GM19240 (cell line): ENCODE measurements around the gene LAP3.
"Not testable (repeated sequence)": the region's sequence is repeated elsewhere in the genome, so short reads cannot be mapped to it uniquely, and the experiment has no call there.

Source experiments
- DNase-seq: peaks from one replicate; pipeline ENCODE4 v3.0.0; 2011; ENCODE audit warnings: low spot score; ENCODE audit not compliant: insufficient read length

Gene LAP3

GRCh38 chr4:17561195-17561909 lies 15.6 kb upstream of the LAP3 start:
- DNase-seq: no peak

DNA sequence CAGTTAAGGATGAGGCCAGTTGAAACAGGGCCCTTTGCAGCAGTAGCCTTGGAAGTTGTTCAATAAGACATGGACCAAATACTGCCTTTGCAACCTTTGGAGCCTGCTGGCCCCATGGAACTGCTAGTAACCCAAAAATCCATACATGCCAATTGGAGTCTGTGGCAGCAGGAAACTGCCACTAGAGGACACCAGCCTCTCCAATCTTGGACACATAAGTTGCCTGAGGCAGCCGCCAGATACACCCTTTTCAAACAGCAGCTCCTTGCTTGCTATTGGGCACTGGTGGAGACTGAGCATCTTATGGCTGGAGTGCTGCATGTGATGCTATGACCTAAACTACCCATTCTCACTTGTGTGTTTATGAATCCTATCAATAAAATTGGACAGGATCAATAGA lies 14.8 kb upstream of the LAP3 start:
- DNase-seq: no peak

GRCh38 chr4:17565846-17566245 lies 11.2 kb upstream of the LAP3 start:
- no peak for DNase-seq

- no peak for DNase-seq
These were observed 9.7 kb upstream of the LAP3 start for GRCh38 chr4:17567271-17567670.

- no peak for DNase-seq
These were observed 2.8 kb upstream of the LAP3 start for GRCh38 chr4:17574206-17574605.

DNA sequence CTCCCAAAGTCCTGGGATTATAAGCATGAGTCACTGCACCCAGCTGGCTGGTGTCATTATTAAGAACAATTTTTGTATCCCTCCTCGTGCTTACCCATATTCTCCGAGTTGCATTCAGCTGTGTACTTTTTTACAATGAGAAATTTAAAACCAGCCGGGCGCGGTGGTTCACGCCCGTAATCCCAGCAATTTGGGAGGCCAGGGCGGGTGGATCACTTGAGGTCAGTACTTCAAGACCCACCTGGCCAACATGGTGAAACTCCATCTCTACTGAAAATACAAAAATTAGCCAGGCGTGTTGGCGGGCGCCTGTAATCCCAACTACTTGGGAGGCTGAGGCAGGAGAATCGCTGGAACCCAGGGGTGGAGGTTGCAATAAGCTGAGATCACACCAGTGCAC lies 1.8 kb upstream of the LAP3 start:
- DNase-seq: not testable (repeated sequence)

DNA sequence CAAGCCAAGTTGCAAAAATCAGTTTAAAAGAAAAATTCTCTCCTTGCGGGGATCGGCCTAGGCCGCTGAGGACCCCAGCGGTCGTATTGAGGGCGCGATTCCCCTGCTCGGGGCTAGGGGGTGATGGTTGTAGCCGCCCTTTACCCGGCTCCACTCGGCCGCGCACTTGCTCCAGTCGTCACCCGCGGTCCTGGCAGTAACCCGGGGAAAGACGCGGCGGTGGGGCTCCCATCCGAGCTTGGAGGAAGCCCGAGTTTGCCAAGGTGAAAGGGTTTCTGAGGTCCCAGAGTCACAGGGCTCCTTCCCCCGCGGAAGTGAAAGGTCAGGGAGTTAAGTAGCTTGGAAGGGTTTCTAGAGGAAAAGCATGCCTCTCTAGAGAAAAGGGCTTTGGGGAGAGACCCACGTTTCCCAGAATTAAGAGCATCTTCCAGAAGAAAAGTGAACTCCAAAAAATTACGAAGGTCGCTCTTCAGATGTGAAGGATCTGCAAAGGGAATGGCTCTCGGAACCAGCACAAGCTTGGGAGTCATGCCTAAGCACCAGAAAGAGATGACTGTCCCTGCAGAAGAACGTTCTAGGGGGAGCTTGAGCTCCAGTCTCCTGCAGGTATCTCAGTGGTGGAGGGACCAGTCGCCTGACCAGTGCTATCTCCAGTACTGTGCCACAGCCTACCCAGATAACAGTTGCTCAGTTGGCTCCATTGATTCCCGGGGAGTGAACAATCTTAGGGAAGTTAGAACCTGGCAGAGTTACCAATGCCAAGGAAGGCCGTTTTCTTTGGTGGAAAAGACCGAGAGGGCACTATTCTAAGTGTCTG lies 875 bp downstream of the LAP3 start:
- DNase-seq: no peak

- no peak for DNase-seq
These were observed 1.5 kb downstream of the LAP3 start for GRCh38 chr4:17578482-17578891.

GRCh38 chr4:17580969-17581368 lies 4.0 kb downstream of the LAP3 start:
- DNase-seq: no peak

DNA sequence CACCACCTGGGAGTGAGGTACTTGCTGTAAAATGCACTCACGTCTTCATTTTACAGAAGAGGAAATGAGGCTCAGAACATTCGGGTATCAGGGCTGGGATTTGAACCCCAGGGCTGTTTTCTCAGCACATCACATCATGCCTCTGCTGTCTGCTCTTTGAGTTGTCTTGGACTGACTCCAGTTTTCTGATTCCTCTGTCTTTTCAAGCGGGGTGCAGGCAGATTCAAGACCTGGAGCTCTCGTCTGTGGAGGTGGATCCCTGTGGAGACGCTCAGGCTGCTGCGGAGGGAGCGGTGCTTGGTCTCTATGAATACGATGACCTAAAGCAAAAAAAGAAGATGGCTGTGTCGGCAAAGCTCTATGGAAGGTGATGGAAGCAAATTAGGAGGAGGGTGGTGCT lies 6.3 kb downstream of the LAP3 start:
- DNase-seq: no peak

DNA sequence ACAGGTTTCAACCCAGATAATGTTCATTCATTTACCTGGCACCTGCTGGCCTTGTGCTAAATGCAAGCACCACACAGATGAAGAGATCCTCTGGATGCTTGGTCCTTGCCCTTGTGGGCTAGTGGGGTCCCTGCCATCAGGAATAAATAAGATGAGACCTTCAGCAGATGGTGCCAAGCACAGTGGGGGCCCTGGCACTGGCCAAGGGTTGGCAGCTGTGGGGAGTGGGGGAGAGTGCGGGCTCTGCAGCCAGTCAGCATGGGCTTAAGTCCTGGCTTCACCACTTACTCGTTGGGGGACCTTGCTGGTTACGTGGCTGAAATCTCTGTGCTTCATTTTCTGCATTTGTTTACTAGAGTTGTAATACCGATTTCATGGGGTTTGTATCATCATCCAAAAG lies 6.9 kb downstream of the LAP3 start:
- no peak for DNase-seq

DNA sequence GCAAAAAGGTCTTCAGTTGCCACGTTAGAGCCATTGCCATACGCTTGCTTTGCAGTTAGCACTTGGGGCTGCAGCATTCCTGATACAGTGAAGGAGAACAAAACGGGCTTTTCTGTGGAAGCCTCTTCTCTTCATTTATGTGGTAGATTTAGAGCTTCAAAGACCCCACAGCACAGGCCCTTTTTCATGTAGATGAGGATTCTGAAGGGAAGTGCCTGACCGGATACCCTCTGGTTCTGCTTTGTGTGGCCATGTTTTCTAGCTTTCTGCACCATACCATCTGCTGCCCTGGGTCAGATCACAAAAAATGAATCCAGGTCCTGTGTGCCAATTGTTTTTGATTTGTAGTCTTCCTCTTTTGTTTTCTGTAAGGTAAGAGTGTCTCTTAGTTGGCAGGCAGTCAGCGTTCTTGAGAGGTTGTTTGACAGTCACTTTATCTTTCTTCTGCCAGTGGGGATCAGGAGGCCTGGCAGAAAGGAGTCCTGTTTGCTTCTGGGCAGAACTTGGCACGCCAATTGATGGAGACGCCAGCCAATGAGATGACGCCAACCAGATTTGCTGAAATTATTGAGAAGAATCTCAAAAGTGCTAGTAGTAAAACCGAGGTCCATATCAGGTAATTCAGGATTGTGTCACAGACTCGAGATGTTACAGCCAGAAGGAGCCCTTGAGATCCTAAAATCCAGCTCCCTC lies 7.7 kb downstream of the LAP3 start:
- DNase-seq: no peak

DNA sequence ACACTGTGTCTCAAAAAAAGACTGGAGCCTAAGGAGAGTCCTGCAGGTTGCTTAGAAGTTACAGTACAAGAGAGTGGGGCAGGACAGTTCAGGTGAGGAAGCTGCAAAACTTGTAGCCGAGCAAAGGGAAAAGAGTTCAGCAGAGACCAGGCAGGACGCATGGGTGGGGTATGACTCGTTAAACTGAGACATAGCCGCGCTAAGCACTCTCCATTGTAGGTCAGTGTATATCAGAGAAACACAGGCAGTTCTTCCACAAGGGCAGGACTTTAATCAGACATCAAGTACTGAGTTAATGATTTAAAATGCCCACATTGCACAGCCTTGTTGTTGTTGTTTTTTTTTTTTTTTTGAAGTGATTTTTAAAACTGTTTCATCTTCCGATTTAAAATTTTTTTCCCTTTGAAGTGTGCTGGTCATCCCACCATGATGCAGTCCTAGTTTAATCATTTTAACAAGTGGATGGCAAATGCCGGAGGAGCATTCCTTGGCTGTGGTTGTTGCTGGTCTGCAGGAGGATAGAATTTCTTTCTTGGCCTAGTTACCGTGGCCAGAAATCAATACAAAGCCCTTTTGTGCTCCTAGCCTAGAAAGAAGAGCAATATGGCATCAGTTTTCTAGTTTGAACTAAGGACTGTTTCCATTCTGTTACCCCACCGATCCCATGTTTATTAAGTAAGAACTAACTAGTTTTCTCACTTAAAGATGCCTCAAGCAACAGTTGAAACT lies 10.3 kb downstream of the LAP3 start:
- no peak for DNase-seq

- no peak for DNase-seq
These were observed 12.4 kb downstream of the LAP3 start for GRCh38 chr4:17589355-17589754.

DNA sequence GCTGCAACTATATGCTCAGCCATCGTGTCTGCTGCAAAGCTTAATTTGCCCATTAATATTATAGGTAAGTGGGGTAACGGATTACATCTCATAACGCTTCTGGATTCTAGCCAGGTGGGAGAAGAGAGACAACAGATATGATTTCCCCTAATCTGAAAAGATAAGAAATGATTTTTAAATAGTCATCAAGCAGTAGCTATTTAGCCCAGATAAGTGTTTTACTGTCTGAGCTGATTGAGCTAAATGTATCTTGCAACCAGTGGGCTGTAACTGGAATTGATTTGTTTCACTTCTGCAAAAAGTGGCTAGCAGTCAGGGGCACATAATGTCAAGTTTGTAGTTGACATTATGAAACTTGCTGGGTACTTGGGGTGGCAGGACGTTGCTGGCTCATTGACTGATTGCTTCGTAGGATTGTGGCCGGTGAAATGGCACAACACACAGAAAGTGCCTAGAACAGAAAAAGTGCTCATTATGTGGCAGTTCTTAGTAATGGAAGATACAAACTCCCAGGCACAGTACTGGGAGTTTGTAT lies 18.5 kb downstream of the LAP3 start:
- DNase-seq: peak; percentile 9

DNA sequence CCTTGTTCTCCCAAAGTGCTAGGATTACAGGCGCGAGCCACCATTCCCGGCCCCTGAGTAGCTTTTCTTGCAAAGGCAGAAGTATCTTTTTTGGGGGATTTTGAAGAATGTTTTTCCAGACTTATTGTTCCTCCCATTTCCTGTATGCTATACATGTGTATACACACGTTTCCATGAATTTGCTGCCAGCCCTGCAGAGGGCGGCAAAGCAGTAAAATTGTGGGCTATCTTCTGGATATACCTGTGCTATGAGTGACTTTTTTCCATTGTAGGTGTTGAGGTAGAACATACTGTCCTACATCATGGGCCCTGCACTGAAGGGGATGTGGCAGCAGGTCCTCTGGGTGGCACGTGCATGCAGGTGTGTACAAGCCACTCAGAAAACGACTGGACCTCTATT lies 20.5 kb downstream of the LAP3 start:
- DNase-seq: no peak

- DNase-seq: no peak
These were observed 22.8 kb downstream of the LAP3 start for GRCh38 chr4:17599826-17600225.

- no peak for DNase-seq
These were observed 28.2 kb downstream of the LAP3 start for GRCh38 chr4:17605236-17605635.

- DNase-seq: no peak
These were observed 36.9 kb downstream of the LAP3 start for GRCh38 chr4:17613761-17614415.

DNA sequence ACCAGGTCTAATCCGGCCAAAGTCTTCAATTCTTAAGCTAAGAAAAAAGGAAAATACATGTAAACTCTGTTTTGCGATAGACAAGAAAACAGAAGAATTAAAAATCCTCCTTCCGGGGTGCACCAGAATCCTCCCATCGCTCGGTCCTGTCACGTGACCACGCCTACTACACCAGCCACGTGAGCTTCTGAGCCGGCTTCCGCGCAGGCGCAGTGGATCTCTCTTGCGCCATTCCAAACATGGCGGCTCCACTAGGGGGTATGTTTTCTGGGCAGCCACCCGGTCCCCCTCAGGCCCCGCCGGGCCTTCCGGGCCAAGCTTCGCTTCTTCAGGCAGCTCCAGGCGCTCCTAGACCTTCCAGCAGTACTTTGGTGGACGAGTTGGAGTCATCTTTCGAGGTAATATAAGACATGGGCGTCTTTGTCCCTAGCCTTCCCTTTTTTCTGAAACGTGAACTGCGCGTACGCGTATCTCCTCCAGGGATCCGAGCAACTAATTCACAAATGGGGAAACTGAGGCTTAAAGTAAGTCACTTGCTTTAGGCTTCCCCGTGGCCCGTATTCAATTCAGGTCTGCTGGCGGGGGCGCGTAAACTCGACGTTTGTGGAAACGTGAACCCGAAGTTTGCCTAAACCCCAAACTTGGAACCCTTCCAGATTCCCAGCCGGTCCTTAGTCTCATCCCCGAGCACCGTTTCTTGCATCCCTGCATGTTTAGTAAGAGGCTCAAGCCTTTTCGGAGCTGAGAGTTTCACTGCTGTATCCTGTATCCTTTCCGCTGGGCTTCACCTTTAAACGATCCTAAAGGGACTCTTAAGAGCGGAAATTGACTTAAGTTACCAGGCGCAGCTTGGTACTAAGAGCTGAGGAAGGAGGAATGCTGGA lies 37.7 kb downstream of the LAP3 start, which contains the start of gene MED28:
Gene MED28 (plus strand): TSS at position 226 of the 884 bp plus-strand sequence. CDS start 14 bp downstream, at position 240.
- DNase-seq: peak; percentile 87
